ENCODE data around the gene NIPSNAP2.
"Not testable (repeated sequence)": the region's sequence is repeated elsewhere in the genome, so short reads cannot be mapped to it uniquely, and the experiment has no call there.

Gene NIPSNAP2

DNA sequence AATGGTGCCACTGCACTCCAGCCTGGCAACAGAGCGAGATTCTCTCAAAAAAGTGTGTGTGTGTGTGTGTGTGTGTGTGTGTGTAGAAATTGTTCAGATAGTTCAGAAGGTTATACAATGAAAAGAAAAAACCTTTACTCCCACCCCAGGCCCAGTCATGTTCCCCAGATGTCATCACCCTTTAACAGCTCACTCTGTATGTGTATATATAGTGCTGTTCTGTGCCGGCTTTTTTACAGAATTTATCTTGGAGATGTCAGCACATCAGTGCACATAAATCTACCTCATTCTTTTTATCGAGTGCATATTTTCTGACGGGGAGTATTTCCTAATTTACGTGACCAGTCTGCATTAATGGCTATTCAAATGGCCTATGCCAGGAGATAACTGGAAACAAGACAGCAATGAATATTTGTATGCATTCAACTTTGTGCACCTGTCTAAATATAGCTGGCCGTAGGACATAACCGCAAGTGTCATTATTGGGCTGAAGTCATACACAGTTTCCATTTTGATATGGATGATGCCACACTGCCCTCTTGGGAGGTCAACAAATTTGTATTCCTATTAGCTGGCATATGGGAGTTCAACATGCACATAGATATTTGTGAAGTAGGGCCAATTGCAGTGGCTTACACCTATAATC, 11.7 kb downstream of the NIPSNAP2 start:
- in situ Hi-C loops (cut with HindIII; ENCODE audit: low sequenced_read_pairs) = no loop called here

DNA sequence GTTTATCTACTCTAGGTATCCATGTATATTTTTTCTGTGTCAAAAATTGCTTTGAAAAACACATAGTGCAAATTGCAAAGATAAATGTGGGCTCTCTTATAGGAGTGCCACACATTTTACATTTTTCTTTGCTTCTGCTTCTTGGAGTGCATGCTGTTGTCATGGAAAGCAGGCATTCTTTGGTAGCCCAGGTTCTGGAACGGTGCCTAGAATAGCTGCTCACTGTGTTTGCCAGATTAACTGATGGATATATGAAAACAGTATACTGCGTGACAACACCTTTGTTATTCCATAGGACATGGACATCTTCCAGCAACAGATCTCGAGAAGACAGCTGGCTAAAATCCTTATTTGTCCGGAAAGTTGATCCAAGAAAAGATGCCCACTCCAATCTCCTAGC, 13.4 kb downstream of the NIPSNAP2 start:
- in situ Hi-C loops (cut with HindIII; ENCODE audit: low sequenced_read_pairs) = no loop called here

GRCh38 chr7:55980266-55980665, 15.9 kb downstream of the NIPSNAP2 start:
- in situ Hi-C loops (cut with HindIII; ENCODE audit: low sequenced_read_pairs) = no loop called here

DNA sequence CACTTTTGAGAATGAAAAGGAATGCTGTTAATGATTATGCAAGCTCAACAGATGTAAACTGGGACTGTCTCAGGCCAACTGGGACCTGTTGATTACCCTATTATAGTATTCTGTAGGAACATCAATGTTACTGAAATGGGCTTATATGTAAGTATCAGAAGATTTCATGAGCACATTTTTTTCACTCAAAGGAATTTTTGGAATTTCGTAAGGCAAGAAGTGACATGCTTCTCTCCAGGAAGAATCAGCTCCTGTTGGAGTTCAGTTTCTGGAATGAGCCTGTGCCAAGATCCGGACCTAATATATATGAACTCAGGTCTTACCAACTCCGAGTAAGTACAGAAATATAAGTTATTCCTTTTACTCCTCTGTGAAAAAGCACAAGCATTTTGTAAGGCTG, 19.2 kb downstream of the NIPSNAP2 start:
- in situ Hi-C loops (cut with HindIII; ENCODE audit: low sequenced_read_pairs) = no loop called here

DNA sequence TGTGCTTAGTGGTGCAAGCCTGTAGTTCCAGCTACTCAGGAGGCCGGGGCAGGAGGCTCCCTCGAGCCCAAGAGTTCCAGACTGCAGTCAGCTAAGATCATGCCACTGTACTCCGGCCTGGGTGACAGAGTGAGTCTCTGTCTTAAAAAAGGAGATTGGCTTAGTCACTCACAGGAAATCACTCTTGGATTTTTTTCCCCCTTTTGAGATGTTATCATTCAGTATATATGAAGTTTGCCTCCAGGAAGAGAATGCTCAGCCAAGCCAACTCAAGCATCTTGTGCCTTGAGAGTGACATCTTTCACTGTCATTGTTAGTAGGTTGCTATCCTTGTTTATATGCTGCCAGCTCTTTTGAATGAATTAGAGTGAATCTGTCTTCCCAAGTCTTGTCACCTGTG, 28.0 kb downstream of the NIPSNAP2 start:
- in situ Hi-C loops (cut with HindIII; ENCODE audit: low sequenced_read_pairs) = no loop called here

DNA sequence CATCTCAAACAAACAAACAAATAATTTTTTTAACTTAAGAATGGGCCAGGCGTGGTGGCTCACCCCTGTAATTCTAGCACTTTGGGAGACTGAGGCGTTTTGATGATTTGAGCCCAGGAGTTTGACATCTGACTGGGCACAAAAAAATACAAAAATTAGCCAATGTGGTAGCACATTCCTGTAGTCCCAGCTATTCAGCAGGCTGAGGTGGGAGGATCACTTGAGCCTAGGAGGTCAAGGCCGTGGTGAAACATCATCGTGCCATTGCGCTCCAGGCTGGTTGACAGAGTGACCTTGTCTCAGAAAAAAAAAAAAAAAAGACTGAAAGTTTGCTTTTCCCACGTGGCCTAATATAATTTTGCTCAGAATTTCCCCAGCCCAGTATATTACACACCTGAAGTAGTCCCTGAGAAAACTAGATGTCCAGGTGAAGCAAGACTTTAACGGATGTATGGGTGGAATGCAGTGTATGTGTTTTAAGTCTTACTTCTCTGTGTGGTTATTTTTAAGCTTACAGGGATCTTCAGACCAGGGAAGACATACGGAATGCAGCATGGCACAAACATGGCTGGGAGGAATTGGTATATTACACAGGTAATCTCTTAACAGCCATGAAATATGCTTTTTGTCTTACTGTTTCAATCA, 32.6 kb downstream of the NIPSNAP2 start:
- in situ Hi-C loops (cut with HindIII; ENCODE audit: low sequenced_read_pairs) = no loop called here

DNA sequence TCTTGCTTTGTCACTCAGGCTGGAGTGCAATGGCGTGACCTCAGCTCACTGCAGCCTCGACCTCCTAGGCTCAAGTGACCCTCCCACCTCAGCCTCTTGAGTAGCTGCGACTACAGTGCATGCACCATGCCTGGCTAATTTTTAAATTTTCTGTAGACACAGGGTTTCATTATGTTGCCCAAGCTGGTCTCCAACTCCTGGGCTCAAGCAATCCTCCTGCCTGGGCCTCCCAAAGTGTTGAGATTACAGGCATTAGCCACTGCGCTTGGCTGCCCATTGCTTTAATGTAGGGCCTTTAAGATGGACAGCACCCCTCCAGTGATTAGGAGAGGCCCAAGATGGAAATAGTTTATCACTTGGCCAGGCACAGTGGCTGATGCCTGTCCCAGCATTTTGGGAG, 39.4 kb downstream of the NIPSNAP2 start:
- in situ Hi-C loops (cut with HindIII; ENCODE audit: low sequenced_read_pairs) = no loop called here

GRCh38 chr7:56007167-56007652, 42.8 kb downstream of the NIPSNAP2 start:
- in situ Hi-C loops (cut with HindIII; ENCODE audit: low sequenced_read_pairs) = no loop called here

- in situ Hi-C loops (cut with HindIII; ENCODE audit: low sequenced_read_pairs) = no loop called here
These were observed 43.5 kb downstream of the NIPSNAP2 start for GRCh38 chr7:56007891-56008290.

- in situ Hi-C loops (cut with HindIII; ENCODE audit: low sequenced_read_pairs) = no loop called here
These were observed 45.3 kb downstream of the NIPSNAP2 start for GRCh38 chr7:56009695-56010094.

DNA sequence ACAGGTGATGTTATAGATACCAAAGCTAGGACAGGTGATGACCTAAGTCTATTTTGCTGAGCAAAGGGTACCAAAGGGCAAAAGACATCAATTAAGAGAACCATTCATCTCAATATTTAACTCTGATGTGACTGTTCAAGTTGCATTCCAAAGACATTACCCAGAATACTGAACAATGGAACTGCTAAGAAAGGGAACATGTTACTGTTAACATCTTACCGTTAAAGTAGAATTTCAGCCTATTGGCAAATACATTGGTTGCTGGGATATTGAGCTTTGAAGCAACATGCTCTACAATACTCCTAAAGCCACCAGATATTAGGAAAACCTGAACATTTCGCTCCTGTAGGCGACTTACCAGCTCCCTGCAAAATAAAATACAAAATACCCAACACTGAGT, 52.6 kb downstream of the NIPSNAP2 start:
- in situ Hi-C loops (cut with HindIII; ENCODE audit: low sequenced_read_pairs) = not testable (repeated sequence)

GRCh38 chr7:56019501-56019900, 55.1 kb downstream of the NIPSNAP2 start:
- in situ Hi-C loops (cut with HindIII; ENCODE audit: low sequenced_read_pairs) = no loop called here

GRCh38 chr7:56023500-56023899, 59.1 kb downstream of the NIPSNAP2 start:
- in situ Hi-C loops (cut with HindIII; ENCODE audit: low sequenced_read_pairs) = no loop called here

- in situ Hi-C loops (cut with HindIII; ENCODE audit: low sequenced_read_pairs) = no loop called here
These were observed 62.2 kb downstream of the NIPSNAP2 start for GRCh38 chr7:56026538-56026937.

DNA sequence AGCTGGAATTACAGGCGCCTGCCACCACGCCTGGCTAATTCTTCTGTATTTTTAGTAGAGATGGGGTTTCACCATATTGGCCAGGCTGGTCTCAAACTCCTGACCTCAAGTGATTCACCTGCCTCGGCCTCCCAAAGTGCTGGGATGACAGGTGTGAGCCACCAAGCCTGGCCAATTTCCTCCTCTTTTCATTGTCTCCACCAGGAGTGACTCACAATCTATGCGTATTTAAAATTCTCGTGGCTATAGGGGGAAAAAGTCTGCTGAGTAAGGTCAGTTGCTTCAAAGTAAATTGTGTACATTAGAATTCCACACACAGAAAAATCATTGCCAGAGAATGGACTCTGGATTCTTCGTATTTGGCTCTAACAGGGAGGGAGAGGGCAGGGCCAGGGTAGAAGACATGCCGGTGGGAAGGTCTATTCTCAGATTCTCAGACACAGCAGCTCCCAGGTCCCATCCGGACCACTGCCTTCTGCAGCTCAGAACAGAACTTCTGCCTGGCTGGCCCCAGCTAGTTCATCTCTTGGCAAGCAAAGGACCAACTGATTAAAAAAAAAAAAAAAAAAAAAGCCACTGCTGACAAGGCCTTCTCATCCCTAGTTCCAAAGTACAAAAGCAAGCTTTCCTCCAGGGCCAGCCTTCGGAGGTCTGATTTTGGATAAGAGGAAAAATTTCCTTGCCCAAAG, 64.7 kb downstream of the NIPSNAP2 start:
- in situ Hi-C loops (cut with HindIII; ENCODE audit: low sequenced_read_pairs) = no loop called here

- in situ Hi-C loops (cut with HindIII; ENCODE audit: low sequenced_read_pairs) = no loop called here
These were observed 66.0 kb downstream of the NIPSNAP2 start for GRCh38 chr7:56030340-56030739.

- in situ Hi-C loops (cut with HindIII; ENCODE audit: low sequenced_read_pairs) = not testable (repeated sequence)
These were observed 67.2 kb downstream of the NIPSNAP2 start for GRCh38 chr7:56031556-56031955.

DNA sequence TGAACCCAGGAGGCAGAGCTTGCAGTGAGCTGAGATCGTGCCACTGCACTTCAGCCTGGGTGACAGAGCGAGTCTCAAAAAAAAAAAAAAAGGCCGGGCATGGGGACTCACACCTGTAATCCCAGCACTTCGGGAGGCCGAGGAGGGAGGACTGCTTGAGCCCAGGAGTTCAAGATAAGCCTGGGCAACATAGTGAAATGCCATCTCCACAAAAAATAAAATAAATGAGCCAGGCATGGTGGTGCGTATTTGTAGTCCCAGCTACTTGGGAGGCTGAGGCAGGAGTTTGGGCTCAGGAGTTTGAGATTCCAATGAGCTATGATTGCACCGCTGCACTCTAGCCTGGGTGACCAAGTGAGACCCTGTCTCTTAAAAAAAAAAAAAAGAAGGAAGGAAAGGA, 68.2 kb downstream of the NIPSNAP2 start:
- in situ Hi-C loops (cut with HindIII; ENCODE audit: low sequenced_read_pairs) = not testable (repeated sequence)

DNA sequence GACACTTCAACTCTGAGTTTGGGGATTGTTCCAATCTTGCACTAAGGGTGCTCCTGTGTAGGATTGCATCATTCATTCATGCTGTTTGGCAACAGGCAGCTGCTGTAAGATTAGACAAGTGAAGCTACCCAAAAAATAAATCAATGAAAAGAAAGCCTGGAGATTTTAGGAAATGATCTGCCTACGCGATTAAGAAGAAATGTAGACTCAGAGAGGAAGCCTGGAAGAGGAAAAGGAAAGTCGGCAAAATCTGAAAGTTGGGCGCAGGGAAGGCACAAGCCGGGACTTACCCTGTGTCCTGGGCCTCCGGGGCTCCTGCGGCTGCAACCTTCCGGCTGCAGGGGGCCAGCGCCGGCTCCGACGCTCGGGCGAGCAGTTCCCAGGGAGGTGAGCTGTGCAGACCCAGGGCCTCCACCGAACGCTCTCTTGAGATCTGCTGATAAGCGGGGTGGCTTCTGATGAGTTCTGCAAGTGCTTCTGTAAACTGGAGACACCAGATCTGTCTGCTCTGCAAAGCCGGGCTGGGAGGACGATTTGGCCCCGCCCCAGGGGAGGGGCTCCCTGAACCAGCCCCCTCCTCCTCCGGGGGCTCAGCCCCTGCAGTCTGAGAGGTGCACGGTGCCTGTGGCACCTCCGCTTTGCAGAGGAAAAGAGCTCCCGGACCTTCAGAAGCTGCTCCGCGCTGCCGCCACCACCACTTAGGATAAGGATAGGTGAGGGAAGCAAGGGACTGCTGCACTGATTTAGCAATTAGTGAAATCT, 69.5 kb downstream of the NIPSNAP2 start:
- in situ Hi-C loops (cut with HindIII; ENCODE audit: low sequenced_read_pairs) = no loop called here

DNA sequence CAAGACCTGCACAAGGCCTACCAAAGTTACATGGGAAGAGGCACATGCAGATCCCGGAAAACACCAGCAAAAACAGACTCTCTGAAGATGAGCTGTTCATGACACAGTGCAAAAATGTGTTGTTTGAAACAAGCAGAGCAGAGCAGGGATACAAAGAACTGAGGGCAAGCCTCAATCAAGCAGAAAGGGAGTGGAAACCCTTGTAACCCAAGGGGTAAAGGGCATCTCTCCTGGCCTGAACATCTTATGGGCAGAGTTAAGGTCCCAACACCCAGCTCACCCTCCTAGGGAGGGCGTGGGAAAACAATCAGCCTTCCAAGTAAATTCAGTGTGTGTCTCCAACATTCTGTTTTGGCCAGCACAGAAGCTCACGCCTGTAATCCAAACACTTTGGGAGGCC, 76.3 kb downstream of the NIPSNAP2 start:
- in situ Hi-C loops (cut with HindIII; ENCODE audit: low sequenced_read_pairs) = no loop called here

GRCh38 chr7:56045758-56046157, 81.4 kb downstream of the NIPSNAP2 start:
- in situ Hi-C loops (cut with HindIII; ENCODE audit: low sequenced_read_pairs) = not testable (repeated sequence)

Data from DLD1 (cell line).